Mammary epithelial cell (primary cell): ENCODE results near the gene QSER1.

Source experiments
- EZH2 ChIP-seq: IDR thresholded peaks from 2 replicates; pipeline ENCODE4 v1.6.1; 2012; ENCODE audit warnings: low read length, inconsistent platforms, borderline replicate concordance
- TF ChIP-seq, protein P1 (sequence below), 2 donors: IDR thresholded peaks in 1 of 2; conservative IDR thresholded peaks in 1 of 2; 2 replicates each; pipeline ENCODE4 v1.5.1; 2011 to 2012; ENCODE audit warnings: inconsistent platforms in 2 of 2, low read length in 2 of 2, mild to moderate bottlenecking in 2 of 2, control low read depth in 1 of 2, low read depth in 1 of 2; ENCODE audit not compliant: insufficient read depth in 1 of 2; ENCODE audit errors: extremely low read depth in 1 of 2

DNA sequence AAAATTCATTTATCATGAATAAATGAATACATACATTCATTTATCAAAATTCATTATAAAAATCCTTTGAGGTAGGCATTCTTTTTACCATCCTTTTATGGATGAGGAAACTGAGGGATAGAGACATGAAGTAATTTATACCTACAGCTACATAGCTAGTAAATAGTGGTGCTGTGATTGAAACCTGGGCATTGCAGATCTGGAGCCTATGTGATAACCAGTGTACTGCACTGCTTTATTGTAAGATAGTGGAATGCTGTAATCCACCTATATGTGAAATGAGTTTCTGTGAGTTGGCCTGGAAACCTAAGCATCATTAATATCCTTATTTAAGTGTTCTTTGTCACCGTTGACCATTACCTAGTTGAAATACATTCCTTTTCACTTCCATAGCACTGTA lies 4.5 kb downstream of the QSER1 start:
- TF ChIP-seq, protein P1, sequence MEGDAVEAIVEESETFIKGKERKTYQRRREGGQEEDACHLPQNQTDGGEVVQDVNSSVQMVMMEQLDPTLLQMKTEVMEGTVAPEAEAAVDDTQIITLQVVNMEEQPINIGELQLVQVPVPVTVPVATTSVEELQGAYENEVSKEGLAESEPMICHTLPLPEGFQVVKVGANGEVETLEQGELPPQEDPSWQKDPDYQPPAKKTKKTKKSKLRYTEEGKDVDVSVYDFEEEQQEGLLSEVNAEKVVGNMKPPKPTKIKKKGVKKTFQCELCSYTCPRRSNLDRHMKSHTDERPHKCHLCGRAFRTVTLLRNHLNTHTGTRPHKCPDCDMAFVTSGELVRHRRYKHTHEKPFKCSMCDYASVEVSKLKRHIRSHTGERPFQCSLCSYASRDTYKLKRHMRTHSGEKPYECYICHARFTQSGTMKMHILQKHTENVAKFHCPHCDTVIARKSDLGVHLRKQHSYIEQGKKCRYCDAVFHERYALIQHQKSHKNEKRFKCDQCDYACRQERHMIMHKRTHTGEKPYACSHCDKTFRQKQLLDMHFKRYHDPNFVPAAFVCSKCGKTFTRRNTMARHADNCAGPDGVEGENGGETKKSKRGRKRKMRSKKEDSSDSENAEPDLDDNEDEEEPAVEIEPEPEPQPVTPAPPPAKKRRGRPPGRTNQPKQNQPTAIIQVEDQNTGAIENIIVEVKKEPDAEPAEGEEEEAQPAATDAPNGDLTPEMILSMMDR (conservative IDR thresholded peaks at IDR 0.05 in 1 of 2, IDR thresholded peaks at IDR 0.05 in 1 of 2; ENCODE audit: extremely low read depth in 1 of 2, insufficient read depth in 1 of 2, low read depth in 1 of 2, low read length in 2 of 2) = no peak
- no peak for TF ChIP-seq EZH2
